ENCODE data around the gene NETO1. TPM values are rescaled to one million over a fixed set of nuclear protein-coding genes. Genes with fewer than 3 reads are reported as not detected.

The NETO1 gene
- total RNA-seq, 2 donors from 2014 or later, result not detected

DNA sequence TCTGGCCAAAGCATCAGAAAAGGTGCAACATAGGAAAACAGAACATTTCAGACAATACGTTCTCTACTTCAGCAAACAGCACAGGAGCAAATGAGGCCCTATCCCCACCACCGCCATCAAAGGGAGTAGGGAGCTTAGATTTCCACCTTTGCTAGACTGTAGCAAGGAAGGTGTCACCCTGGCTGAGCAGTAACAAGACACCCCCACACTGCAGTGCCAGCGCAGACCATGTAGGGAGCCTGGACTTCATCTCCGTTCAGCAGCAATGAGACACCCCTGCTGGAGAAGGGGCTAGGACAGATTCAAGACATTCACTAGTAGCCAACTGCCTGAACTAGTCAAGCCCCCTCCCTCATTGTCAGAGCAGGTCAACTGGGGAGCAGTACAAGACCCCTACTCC, 163.6 kb downstream of the NETO1 start:
- 69 to 73% methylated on average over 2 to 4 of the region's 4 CpGs for WGBS, 2 donors
- H3K27me3 ChIP-seq, result no peaks in the 10 kb centered on the region
- H3K36me3 ChIP-seq (replicated peaks in 1 of 2; ENCODE audit: insufficient read depth in 1 of 2, low read depth in 2 of 2), result no peaks in the 10 kb centered on the region
- H3K27ac ChIP-seq, result no peak overlapping the region
- no peak overlapping the region for H3K4me3 ChIP-seq
- intact Hi-C loops (cut with DNase I), result no loop called here
- DNase-seq (no peak), ATAC-seq (no peak)
- H3K9me3 ChIP-seq, result no peaks in the 10 kb centered on the region
- TF ChIP-seq, protein P1, sequence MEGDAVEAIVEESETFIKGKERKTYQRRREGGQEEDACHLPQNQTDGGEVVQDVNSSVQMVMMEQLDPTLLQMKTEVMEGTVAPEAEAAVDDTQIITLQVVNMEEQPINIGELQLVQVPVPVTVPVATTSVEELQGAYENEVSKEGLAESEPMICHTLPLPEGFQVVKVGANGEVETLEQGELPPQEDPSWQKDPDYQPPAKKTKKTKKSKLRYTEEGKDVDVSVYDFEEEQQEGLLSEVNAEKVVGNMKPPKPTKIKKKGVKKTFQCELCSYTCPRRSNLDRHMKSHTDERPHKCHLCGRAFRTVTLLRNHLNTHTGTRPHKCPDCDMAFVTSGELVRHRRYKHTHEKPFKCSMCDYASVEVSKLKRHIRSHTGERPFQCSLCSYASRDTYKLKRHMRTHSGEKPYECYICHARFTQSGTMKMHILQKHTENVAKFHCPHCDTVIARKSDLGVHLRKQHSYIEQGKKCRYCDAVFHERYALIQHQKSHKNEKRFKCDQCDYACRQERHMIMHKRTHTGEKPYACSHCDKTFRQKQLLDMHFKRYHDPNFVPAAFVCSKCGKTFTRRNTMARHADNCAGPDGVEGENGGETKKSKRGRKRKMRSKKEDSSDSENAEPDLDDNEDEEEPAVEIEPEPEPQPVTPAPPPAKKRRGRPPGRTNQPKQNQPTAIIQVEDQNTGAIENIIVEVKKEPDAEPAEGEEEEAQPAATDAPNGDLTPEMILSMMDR (IDR thresholded peaks at IDR 0.05), result no peak
- no peaks in the 10 kb centered on the region for H3K4me1 ChIP-seq

DNA sequence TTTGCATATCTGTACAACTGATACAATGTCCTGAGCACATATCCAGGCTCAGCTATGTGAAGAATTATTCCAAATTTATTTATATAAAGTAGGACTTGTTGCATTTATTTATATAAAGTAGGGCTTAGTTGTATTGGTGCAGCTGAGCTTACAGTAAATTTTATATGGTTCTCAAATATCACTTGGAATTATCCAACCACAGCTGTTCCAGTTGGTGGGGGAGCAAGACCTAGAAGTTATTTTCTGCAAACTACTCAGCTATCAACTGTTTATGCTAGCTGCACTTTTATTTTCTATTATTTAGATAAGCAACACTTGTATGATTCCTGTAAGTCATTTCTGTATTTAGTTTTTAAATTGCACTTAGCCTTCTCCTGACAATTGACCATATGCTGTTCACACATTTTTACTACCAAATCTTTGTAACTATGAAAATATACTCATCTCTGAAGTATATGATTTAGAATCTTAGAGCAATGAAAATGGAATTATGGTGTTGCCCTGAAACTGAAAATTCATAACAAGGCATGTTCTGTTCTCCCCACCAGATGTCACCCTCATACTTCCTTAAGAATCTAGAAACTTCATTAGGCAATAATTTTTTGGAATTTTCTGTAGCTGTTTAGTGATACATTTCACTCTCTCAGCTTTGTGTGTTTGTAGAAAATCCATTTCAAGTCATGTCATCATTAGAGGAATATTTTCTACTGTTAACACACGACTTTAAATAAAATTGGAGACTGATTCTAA, 166.7 kb downstream of the NETO1 start:
- ATAC-seq (no peak), DNase-seq (no peak)
- H3K9me3 ChIP-seq, result no peaks in the 10 kb centered on the region
- H3K36me3 ChIP-seq (replicated peaks in 1 of 2; ENCODE audit: insufficient read depth in 1 of 2, low read depth in 2 of 2), result no peaks in the 10 kb centered on the region
- H3K27me3 ChIP-seq, result no peaks in the 10 kb centered on the region
- TF ChIP-seq, protein P1 (IDR thresholded peaks at IDR 0.05), result peak in 4 of 7 experiments; percentile 6 to 29 (median 24)
- no peak for TF ChIP-seq POLR2A (IDR thresholded peaks at IDR 0.05)
- H3K4me1 ChIP-seq, result no peaks in the 10 kb centered on the region
- 7 to 8% methylated on average over 1 of the region's 1 CpG for WGBS, 2 donors
- no peak overlapping the region for H3K27ac ChIP-seq
- intact Hi-C loops (cut with DNase I), result no loop called here
- no peak overlapping the region for H3K4me3 ChIP-seq

DNA sequence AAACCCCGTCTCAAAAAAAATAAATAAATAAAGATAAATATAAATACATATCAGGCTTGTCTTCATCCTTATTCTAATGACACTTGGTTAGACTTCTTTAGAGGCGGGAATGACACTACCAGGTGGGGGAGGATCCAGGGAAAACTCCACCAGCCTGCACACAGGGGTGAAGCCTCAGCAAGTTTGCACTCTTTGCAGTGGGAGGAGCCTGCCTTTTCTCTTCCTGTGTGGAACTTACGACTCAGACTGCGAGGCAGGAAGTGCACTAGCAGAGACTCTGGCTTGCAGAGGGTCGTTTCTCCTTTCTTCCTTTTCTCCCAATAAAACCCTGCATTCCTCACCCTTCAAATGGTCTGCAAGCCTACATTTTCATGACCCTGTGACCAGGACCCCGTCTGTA, 170.1 kb downstream of the NETO1 start:
- DNase-seq (no peak), ATAC-seq (no peak)
- no peaks in the 10 kb centered on the region for H3K36me3 ChIP-seq (replicated peaks in 1 of 2; ENCODE audit: insufficient read depth in 1 of 2, low read depth in 2 of 2)
- H3K4me3 ChIP-seq, result no peak overlapping the region
- no peaks in the 10 kb centered on the region for H3K9me3 ChIP-seq
- peaks cover 4% of the 10 kb centered on the region for H3K4me1 ChIP-seq
- intact Hi-C loops (cut with DNase I), result no loop called here
- H3K27me3 ChIP-seq, result no peaks in the 10 kb centered on the region
- H3K27ac ChIP-seq, result no peak overlapping the region
- TF ChIP-seq, protein P1 (IDR thresholded peaks at IDR 0.05), result no peak
- no peak for TF ChIP-seq POLR2A (IDR thresholded peaks at IDR 0.05)
- 54 to 59% methylated on average over 6 of the region's 6 CpGs for WGBS, 2 donors

DNA sequence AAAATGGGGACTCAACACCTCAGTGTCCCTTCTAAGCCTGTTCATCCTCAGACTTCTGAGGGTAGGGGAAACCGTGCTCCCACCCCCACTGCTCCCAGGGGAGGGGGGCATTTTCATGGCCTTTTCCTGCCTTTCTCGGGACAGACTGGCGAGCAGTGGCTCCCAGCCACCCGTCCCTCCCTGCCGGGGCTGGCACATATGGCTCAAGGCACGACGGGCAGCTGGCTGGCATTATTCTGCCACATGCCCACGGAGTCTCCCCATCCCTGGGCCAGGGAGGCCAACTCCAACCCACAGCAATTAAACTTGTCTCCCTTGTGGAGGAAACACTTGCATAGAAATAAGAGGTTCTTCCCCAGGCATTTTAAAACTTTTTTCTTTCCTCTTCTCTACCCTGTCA, 175.2 kb downstream of the NETO1 start:
- Histone ChIP-seq H3K4me1 (peaks cover 13% of the 10 kb centered on the region), H3K4me3 (no peak overlapping the region), H3K9me3 (no peaks in the 10 kb centered on the region), H3K27ac (no peak overlapping the region), H3K27me3 (no peaks in the 10 kb centered on the region), H3K36me3 (replicated peaks in 1 of 2; ENCODE audit: insufficient read depth in 1 of 2, low read depth in 2 of 2) (no peaks in the 10 kb centered on the region)
- intact Hi-C loops (cut with DNase I), result no loop called here
- 20 to 34% methylated on average over 8 of the region's 8 CpGs for WGBS, 2 donors
- DNase-seq (peak in 1 of 4 donors; percentile 9), ATAC-seq (no peak)
- no peak for TF ChIP-seq POLR2A (IDR thresholded peaks at IDR 0.05)

Small RNA genes within 50 kb of the gene (microRNA-seq; reads per million reads assigned to microRNA genes)
- 0 reads per million in 2 donors for gene MIR548AV (ENCODE audit: borderline number of aligned reads in 2 of 2, borderline replicate concordance in 2 of 2)

Small RNA genes within 50 kb of the gene (small RNA-seq; reads per million reads assigned to genes)
- gene MIR548AV (not detected), gene RNA5SP460 (21.3 reads per million, percentile 94 among the genes with 10 or more reads in this experiment)
